ENCODE results near the gene RNASE12.

RNASE12 gene

DNA sequence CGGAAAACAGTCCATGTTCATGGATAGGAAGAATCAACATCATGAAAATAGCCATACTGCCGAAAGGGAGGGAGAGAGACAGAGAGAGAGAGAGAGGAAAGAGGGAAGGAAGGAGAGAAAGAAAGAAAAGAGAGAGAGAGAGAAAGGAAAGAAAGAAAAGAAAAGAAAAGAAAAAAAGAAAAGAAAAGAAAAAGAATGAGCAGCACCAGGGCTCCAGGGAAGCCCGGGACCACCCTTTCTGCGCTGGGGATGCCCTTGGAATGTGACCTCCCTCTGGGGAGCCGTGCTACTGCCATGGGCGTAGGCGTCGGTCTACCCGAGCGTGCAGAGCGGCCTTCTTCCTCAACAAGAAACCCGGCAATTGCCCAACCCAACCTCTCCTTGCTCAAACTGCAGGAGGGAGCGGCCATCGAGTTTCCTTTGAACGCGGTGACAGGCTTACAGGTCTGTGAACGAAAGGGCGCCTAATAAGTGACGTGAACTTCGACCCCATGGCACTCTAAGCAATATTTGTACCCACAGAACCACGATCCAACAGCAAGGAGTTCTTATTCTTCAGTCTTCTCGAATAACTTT lies 33.4 kb upstream of the RNASE12 start (continued):
- peak; percentile 75 for TF ChIP-seq KLF1 (tag by site-specific recombination; IDR thresholded peaks at IDR 0.05)
- no peak for TF ChIP-seq OVOL3 (tag by site-specific recombination; IDR thresholded peaks at IDR 0.05)
- no peak for TF ChIP-seq SETDB1 (IDR thresholded peaks at IDR 0.05; ENCODE audit: insufficient read length, low read length)
- peak; percentile 59; the same call in 1 of the 2 replicates for TF ChIP-seq ZNF324 (tag by site-specific recombination; IDR thresholded peaks at IDR 0.05)
- peak; percentile 43; the same call in 1 of the 2 replicates for TF ChIP-seq ZBTB20 (tag by site-specific recombination; IDR thresholded peaks at IDR 0.05)
- 0 out of 2 replicates have a peak, but pooled peaks have one; percentile 33 for TF ChIP-seq ZNF76 (tag by site-specific recombination; IDR thresholded peaks at IDR 0.05; ENCODE audit: borderline replicate concordance, low read depth)
- no peak for TF ChIP-seq ZNF747 (tag by site-specific recombination; IDR thresholded peaks at IDR 0.05)
- 0 out of 2 replicates have a peak, but pooled peaks have one; percentile 53 for TF ChIP-seq REPIN1 (tag by site-specific recombination; IDR thresholded peaks at IDR 0.05; ENCODE audit: low read depth)
- TF ChIP-seq ZNF777 (tag by site-specific recombination; IDR thresholded peaks at IDR 0.05; ENCODE audit: borderline replicate concordance): no peak
- TF ChIP-seq ZNF626 (tag by site-specific recombination; IDR thresholded peaks at IDR 0.05): no peak

DNA sequence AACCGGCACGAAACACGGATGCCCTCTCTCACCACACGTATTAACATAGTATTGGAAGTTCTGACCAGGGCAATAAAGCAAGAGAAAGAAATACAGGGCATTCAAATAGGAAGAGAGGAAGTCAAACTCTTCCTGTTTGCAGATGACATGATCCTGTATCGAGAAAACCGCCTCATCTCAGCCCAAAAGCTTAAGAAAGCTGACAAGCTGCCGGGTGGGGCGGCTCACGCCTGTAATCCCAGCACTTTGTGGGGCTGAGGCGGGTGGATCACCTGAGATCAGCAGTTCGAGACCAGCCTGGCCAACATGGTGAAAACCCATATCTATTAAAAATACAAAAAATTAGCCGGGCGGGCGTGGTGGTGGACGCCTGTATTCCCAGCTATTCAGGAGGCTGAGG lies 32.6 kb upstream of the RNASE12 start:
- no peaks in the 10 kb centered on the region for H3K9me3 ChIP-seq (ENCODE audit: control insufficient read depth, insufficient read depth, low read depth, low read length)
- POLR2A ChIA-PET: no interaction called here
- H3K4me3 ChIP-seq (ENCODE audit: low read depth, low read length): no peak overlapping the region
- no peaks in the 10 kb centered on the region for H3K4me1 ChIP-seq (ENCODE audit: control insufficient read depth, insufficient read depth, low read length)
- H3K27ac ChIP-seq (ENCODE audit: extremely low read depth, low read depth, low read length): no peak overlapping the region
- CTCF ChIA-PET: interaction anchor here (0.9 to 1.3 kb wide), 2 partner anchors 10 to 14 kb away, joined by 3 read pairs; no protein-coding TSS in a partner anchor
- TF ChIP-seq, protein P1, sequence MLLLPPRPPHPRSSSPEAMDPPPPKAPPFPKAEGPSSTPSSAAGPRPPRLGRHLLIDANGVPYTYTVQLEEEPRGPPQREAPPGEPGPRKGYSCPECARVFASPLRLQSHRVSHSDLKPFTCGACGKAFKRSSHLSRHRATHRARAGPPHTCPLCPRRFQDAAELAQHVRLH (tag by site-specific recombination; IDR thresholded peaks at IDR 0.05): peak; percentile 76; the same call in 1 of the 2 replicates
- TF ChIP-seq HOXC10 (CRISPR knock-in tag; IDR thresholded peaks at IDR 0.05): no peak
- H3K36me3 ChIP-seq (ENCODE audit: control insufficient read depth in 2 of 2, insufficient read depth in 1 of 2, low read length in 2 of 2): no peaks in the 10 kb centered on the region

DNA sequence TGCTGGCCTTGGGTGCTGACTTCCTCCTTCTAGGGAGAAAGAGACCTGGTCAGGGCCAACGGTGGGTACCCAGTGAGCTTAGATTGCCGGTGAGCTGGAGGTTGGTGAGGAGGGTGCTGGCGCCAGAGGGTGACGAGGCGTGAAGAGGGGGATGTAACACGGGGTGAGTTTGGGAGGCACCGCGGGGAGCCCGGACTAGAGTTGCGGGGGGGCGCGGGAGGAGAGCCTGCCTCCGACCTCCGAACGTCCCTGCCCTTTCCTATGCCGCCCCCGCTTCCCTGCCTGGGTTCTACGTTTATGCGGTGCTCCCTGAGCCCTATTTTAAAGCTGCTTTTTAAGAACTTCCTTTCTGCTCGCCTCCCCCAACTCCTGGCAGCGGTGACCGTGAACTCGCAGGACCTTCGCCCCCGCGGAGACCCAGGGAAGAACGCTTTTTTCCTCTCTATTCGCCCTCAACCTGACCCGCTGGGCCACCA lies 31.7 kb upstream of the RNASE12 start:
- ChIA-PET CTCF (interaction anchor here (0.9 to 1.5 kb wide), 2 partner anchors 13 to 68 kb away, joined by 3 to 5 read pairs; no protein-coding TSS in a partner anchor), POLR2A (no interaction called here)
- H3K4me3 ChIP-seq (ENCODE audit: low read depth, low read length): no peak overlapping the region
- H3K27ac ChIP-seq (ENCODE audit: extremely low read depth, low read depth, low read length): no peak overlapping the region
- no peaks in the 10 kb centered on the region for H3K4me1 ChIP-seq (ENCODE audit: control insufficient read depth, insufficient read depth, low read length)
- H3K9me3 ChIP-seq (ENCODE audit: control insufficient read depth, insufficient read depth, low read depth, low read length): no peaks in the 10 kb centered on the region
- H3K36me3 ChIP-seq (ENCODE audit: control insufficient read depth in 2 of 2, insufficient read depth in 1 of 2, low read length in 2 of 2): no peaks in the 10 kb centered on the region
- TF ChIP-seq, protein P2, sequence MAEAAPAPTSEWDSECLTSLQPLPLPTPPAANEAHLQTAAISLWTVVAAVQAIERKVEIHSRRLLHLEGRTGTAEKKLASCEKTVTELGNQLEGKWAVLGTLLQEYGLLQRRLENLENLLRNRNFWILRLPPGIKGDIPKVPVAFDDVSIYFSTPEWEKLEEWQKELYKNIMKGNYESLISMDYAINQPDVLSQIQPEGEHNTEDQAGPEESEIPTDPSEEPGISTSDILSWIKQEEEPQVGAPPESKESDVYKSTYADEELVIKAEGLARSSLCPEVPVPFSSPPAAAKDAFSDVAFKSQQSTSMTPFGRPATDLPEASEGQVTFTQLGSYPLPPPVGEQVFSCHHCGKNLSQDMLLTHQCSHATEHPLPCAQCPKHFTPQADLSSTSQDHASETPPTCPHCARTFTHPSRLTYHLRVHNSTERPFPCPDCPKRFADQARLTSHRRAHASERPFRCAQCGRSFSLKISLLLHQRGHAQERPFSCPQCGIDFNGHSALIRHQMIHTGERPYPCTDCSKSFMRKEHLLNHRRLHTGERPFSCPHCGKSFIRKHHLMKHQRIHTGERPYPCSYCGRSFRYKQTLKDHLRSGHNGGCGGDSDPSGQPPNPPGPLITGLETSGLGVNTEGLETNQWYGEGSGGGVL (tag by site-specific recombination; IDR thresholded peaks at IDR 0.05): no peak
- no peak for TF ChIP-seq ZNF596 (tag by site-specific recombination; IDR thresholded peaks at IDR 0.05)
- TF ChIP-seq ZNF214 (tag by site-specific recombination; IDR thresholded peaks at IDR 0.05; ENCODE audit: borderline replicate concordance): no peak
- no peak for TF ChIP-seq GLI2 (tag by site-specific recombination; IDR thresholded peaks at IDR 0.05; ENCODE audit: borderline replicate concordance, low read depth)
- TF ChIP-seq ZIC2 (tag by site-specific recombination; IDR thresholded peaks at IDR 0.05): no peak
- TF ChIP-seq ZNF354C (tag by site-specific recombination; IDR thresholded peaks at IDR 0.05; ENCODE audit: borderline replicate concordance, low read depth): no peak
- no peak for TF ChIP-seq ZNF366 (tag by site-specific recombination; conservative IDR thresholded peaks at IDR 0.05)
- TF ChIP-seq FEZF1 (tag by site-specific recombination; IDR thresholded peaks at IDR 0.05): no peak
- no peak for TF ChIP-seq ZNF623 (tag by site-specific recombination; IDR thresholded peaks at IDR 0.05)
- TF ChIP-seq, protein P3, sequence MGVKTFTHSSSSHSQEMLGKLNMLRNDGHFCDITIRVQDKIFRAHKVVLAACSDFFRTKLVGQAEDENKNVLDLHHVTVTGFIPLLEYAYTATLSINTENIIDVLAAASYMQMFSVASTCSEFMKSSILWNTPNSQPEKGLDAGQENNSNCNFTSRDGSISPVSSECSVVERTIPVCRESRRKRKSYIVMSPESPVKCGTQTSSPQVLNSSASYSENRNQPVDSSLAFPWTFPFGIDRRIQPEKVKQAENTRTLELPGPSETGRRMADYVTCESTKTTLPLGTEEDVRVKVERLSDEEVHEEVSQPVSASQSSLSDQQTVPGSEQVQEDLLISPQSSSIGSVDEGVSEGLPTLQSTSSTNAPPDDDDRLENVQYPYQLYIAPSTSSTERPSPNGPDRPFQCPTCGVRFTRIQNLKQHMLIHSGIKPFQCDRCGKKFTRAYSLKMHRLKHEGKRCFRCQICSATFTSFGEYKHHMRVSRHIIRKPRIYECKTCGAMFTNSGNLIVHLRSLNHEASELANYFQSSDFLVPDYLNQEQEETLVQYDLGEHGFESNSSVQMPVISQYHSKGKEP (tag by site-specific recombination; IDR thresholded peaks at IDR 0.05): no peak
- TF ChIP-seq ZNF37A (tag by site-specific recombination; IDR thresholded peaks at IDR 0.05): no peak
- no peak for TF ChIP-seq ZNF544 (tag by site-specific recombination; IDR thresholded peaks at IDR 0.05)
- TF ChIP-seq, protein P4, sequence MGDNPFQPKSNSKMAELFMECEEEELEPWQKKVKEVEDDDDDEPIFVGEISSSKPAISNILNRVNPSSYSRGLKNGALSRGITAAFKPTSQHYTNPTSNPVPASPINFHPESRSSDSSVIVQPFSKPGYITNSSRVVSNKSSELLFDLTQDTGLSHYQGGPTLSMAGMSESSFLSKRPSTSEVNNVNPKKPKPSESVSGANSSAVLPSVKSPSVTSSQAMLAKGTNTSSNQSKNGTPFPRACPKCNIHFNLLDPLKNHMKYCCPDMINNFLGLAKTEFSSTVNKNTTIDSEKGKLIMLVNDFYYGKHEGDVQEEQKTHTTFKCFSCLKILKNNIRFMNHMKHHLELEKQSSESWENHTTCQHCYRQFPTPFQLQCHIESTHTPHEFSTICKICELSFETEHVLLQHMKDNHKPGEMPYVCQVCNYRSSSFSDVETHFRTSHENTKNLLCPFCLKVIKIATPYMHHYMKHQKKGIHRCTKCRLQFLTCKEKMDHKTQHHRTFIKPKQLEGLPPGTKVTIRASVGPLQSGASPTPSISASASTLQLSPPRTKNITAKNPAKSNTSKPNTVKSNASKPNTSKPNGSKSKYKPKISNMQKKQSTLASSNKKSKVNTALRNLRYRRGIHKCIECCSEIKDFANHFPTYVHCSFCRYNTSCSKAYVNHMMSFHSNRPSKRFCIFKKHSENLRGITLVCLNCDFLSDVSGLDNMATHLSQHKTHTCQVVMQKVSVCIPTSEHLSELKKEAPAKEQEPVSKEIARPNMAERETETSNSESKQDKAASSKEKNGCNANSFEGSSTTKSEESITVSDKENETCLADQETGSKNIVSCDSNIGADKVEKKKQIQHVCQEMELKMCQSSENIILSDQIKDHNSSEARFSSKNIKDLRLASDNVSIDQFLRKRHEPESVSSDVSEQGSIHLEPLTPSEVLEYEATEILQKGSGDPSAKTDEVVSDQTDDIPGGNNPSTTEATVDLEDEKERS (tag by site-specific recombination; IDR thresholded peaks at IDR 0.05): no peak
- TF ChIP-seq SP2 (tag by site-specific recombination; IDR thresholded peaks at IDR 0.05): no peak
- TF ChIP-seq ZNF266 (tag by site-specific recombination; IDR thresholded peaks at IDR 0.05; ENCODE audit: low read depth): no peak
- TF ChIP-seq ZNF529 (tag by site-specific recombination; IDR thresholded peaks at IDR 0.05; ENCODE audit: insufficient replicate concordance): no peak

Measured in HEK293 (cell line).